Activated T-helper 9 cell treated with anti-CD3 and anti-CD28 coated beads, Interleukin-2, amount 50 U/mL, for 16 hours (primary cell): ENCODE measurements around the gene ZMYM2.

ENCODE experiments used
- DNase-seq: peaks from one replicate; pipeline ENCODE4 v3.0.0-alpha.2; 2020; ENCODE audit warnings: low read depth

The ZMYM2 gene

DNA sequence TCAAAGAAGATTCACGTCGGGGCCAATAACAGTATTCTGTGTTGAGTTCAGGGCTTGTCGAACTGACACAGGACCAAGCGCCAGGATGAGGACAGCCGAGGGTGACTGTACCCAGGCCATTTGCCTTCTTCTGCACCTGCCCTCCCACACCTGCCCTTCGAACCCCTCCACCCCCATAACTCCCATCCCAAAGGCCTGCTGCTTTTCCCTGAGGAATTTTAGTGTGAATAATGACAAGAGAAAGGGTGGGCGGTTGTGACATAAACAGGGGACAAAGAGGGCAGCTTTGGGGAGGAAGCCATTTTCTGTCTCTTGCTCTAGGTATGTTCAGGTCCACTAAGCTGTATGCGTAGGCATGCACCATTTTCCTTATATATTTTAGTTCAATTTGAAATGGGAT lies 176.2 kb downstream of the ZMYM2 start:
- DNase-seq: no peak

GRCh38 chr13:20136781-20137703 lies 178.5 kb downstream of the ZMYM2 start:
- DNase-seq: no peak

DNA sequence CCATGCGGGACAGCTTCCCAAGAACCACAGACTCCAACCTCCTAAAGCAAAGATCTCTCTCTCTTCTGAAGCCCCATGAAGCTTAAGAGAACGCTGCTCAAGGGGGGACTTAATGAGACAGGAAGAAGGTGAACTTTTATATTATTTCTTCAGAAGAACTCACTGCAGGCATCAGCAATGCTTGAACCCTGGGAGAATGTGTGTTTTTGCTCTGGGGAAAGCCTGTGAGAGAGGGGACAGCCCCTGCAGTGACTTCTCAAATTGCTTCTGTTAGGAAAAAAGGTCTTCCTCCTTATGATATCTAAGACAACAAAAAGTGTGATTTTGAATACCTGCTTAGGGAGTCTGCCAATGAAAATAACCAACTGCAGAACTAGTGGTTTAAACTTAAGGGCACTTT lies 179.3 kb downstream of the ZMYM2 start:
- DNase-seq: no peak

DNA sequence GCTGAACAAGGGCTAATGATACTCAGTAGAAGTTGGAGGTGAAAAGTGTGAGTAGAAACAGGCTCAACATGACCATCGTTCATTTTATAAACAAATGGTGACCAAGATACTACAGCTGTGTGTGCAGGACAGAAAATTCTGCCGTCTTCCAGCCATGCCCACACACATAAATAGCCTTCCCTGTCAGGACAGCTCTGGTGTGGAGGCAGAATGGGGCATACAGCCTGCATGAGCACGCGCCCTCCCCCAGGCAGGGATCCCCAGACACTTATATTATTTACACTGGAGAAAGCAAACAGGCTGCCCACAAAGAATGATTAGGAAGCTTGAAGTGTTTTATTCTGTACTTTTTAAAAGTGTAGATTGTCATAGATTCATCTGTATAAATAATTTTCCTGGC lies 182.0 kb downstream of the ZMYM2 start:
- DNase-seq: no peak
